Lung (tissue), 12 donors: ENCODE data around the gene TFRC. TPM values are rescaled to one million over a fixed set of nuclear protein-coding genes. Genes with fewer than 3 reads are reported as not detected.

Experiments used
- ATAC-seq: fragments of 200-7000 bp; cut with Tn5 transposase; one replicate; pipeline ENCODE4 v1.9.1; 2020; ENCODE audit warnings: moderate number of reproducible peaks; ENCODE audit not compliant: insufficient read depth, low FRiP score
- DNase-seq, 3 donors: peaks; one replicate each; pipeline ENCODE4 v3.0.0-alpha.2; 2013 to 2017
- H3K27ac ChIP-seq, 2 donors: one replicate each; pipeline ENCODE4 v1.5.1; 2013; ENCODE audit warnings: mild to moderate bottlenecking in 2 of 2, moderate library complexity in 2 of 2, control low read depth in 1 of 2, inconsistent platforms in 1 of 2, low read depth in 1 of 2, low read length in 1 of 2
- H3K27me3 ChIP-seq, 3 donors: one replicate each; pipeline ENCODE4 v1.5.1; 2013; ENCODE audit warnings: low read length in 2 of 3; ENCODE audit not compliant: control insufficient read depth in 3 of 3, insufficient read depth in 3 of 3
- H3K36me3 ChIP-seq, 4 donors: one replicate each; pipeline ENCODE4 v1.5.1; 2013; ENCODE audit warnings: low read length in 4 of 4, mild to moderate bottlenecking in 1 of 4, moderate library complexity in 1 of 4; ENCODE audit not compliant: control insufficient read depth in 4 of 4, insufficient read depth in 4 of 4
- H3K4me1 ChIP-seq, 5 donors: one replicate each; pipeline ENCODE4 v1.5.1; 2013; ENCODE audit warnings: low read length in 5 of 5, mild to moderate bottlenecking in 2 of 5, moderate library complexity in 1 of 5; ENCODE audit not compliant: control insufficient read depth in 5 of 5, insufficient read depth in 5 of 5
- H3K4me3 ChIP-seq: one replicate; pipeline ENCODE4 v1.5.1; 2013; ENCODE audit warnings: mild to moderate bottlenecking, control low read depth, moderate library complexity
- H3K9ac ChIP-seq, 2 donors: one replicate each; pipeline ENCODE4 v1.5.1; 2013; ENCODE audit warnings: low read length in 2 of 2, control low read depth in 1 of 2; ENCODE audit not compliant: insufficient read depth in 1 of 2
- H3K9me3 ChIP-seq, 4 donors: one replicate each; pipeline ENCODE4 v1.5.1; 2013; ENCODE audit warnings: low read length in 3 of 4, mild to moderate bottlenecking in 1 of 4, moderate library complexity in 1 of 4; ENCODE audit not compliant: control insufficient read depth in 4 of 4, insufficient read depth in 3 of 4
- WGBS, 2 donors: extraction: QIAGEN DNeasy Blood & Tissue Kit; methylation state at CpG; one replicate each; pipeline ENCODE4 v1.1.7; 2013; 5-methylcytosine and 5-hydroxymethylcytosine counted together
- polyA plus RNA-seq, 2 donors: library from polyadenylated mRNA; stranded (reverse); fragments of 200-250 nt; gene quantifications; one replicate each; pipeline ENCODE4 v1.2.1, GENCODE V29; 2013
- total RNA-seq, 2 donors: library from RNA; depleted of rRNA in 1 of 2; stranded (reverse); fragments of >200 nt in 1 of 2; gene quantifications; one replicate each; pipeline ENCODE4 v1.2.1, GENCODE V29; 2014 to 2021
- TF ChIP-seq, protein P1 (sequence below): IDR thresholded peaks from 2 replicates; pipeline ENCODE4 v1.5.1; 2012; ENCODE audit warnings: mild to moderate bottlenecking; ENCODE audit errors: control extremely low read depth, extremely low read depth
- donor health status: control.
- donor health status: control.
- donor health status: Bipolar disorder and iron deficiency.
- donor health status: healthy.
- donor health status: DM: yes; HTN: yes; CAD: no.

Gene TFRC
- total and polyA plus RNA-seq, 4 donors = 28.1 to 259 (median 112) TPM

- Histone ChIP-seq H3K4me1 (peaks cover 0 to 25% (median 5%) of the 10 kb centered on the region in 5 donors), H3K9me3 (no peaks in the 10 kb centered on the region), H3K36me3 (no peaks in the 10 kb centered on the region), H3K9ac (no peak overlapping the region), H3K27ac (no peak overlapping the region), H3K4me3 (no peak overlapping the region), H3K27me3 (no peaks in the 10 kb centered on the region)
- TF ChIP-seq, protein P1, sequence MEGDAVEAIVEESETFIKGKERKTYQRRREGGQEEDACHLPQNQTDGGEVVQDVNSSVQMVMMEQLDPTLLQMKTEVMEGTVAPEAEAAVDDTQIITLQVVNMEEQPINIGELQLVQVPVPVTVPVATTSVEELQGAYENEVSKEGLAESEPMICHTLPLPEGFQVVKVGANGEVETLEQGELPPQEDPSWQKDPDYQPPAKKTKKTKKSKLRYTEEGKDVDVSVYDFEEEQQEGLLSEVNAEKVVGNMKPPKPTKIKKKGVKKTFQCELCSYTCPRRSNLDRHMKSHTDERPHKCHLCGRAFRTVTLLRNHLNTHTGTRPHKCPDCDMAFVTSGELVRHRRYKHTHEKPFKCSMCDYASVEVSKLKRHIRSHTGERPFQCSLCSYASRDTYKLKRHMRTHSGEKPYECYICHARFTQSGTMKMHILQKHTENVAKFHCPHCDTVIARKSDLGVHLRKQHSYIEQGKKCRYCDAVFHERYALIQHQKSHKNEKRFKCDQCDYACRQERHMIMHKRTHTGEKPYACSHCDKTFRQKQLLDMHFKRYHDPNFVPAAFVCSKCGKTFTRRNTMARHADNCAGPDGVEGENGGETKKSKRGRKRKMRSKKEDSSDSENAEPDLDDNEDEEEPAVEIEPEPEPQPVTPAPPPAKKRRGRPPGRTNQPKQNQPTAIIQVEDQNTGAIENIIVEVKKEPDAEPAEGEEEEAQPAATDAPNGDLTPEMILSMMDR = no peak
- WGBS, 2 donors = 15 to 42% methylated on average over 14 of the region's 14 CpGs
- DNase-seq (peak; percentile 71 to 74 (median 72)), ATAC-seq (no peak)
Observed at GRCh38 chr3:196120291-196120951, 38.5 kb upstream of the TFRC start.

- Histone ChIP-seq H3K9me3 (no peaks in the 10 kb centered on the region), H3K27ac (no peak overlapping the region), H3K9ac (no peak overlapping the region), H3K4me1 (peaks cover 0 to 22% (median 5%) of the 10 kb centered on the region in 5 donors), H3K27me3 (no peaks in the 10 kb centered on the region), H3K36me3 (no peaks in the 10 kb centered on the region), H3K4me3 (no peak overlapping the region)
- TF ChIP-seq, protein P1 = no peak
- no peak for DNase-seq
- WGBS, 2 donors = 35 to 70% methylated on average over 6 of the region's 6 CpGs
- no peak for ATAC-seq
Observed at GRCh38 chr3:196117809-196118208, 35.9 kb upstream of the TFRC start.

GRCh38 chr3:196115678-196116083 is 33.8 kb upstream of the TFRC start:
- no peak for DNase-seq
- WGBS, 2 donors = 82 to 86% methylated on average over 3 of the region's 3 CpGs
- H3K36me3 ChIP-seq = no peaks in the 10 kb centered on the region
- no peaks in the 10 kb centered on the region for H3K9me3 ChIP-seq
- H3K4me1 ChIP-seq = peaks cover 0 to 7% (median under 1%) of the 10 kb centered on the region in 5 donors
- H3K27me3 ChIP-seq = no peaks in the 10 kb centered on the region
- H3K9ac ChIP-seq = no peak overlapping the region
- no peak overlapping the region for H3K27ac ChIP-seq
- TF ChIP-seq, protein P1 = no peak
- no peak for ATAC-seq
- H3K4me3 ChIP-seq = no peak overlapping the region
